ENCODE measurements around the gene AQP11.

The AQP11 gene

GRCh38 chr11:77658213-77659013, 68.7 kb downstream of the AQP11 start:
- no peak for DNase-seq (ENCODE audit: low read depth)

All from CMK (cell line).